ENCODE results near the gene FABP3.
"Not testable (repeated sequence)": the region's sequence is repeated elsewhere in the genome, so short reads cannot be mapped to it uniquely, and the experiment has no call there.

FABP3 gene

GRCh38 chr1:31397360-31398095 is 24.7 kb upstream of the FABP3 start:
- no peak for DNase-seq

- DNase-seq, result no peak
Observed at GRCh38 chr1:31396633-31397351, 23.9 kb upstream of the FABP3 start.

GRCh38 chr1:31394584-31395193 is 21.8 kb upstream of the FABP3 start:
- peak; percentile 94 for DNase-seq

- DNase-seq, result no peak
Observed at GRCh38 chr1:31393463-31393862, 20.6 kb upstream of the FABP3 start.

GRCh38 chr1:31390071-31390470 is 17.2 kb upstream of the FABP3 start:
- no peak for DNase-seq

- DNase-seq, result no peak
Observed at GRCh38 chr1:31389616-31390015, 16.7 kb upstream of the FABP3 start.

- no peak for DNase-seq
Observed at GRCh38 chr1:31387612-31388011, 14.7 kb upstream of the FABP3 start.

GRCh38 chr1:31386576-31387243 is 13.8 kb upstream of the FABP3 start:
- DNase-seq, result not testable (repeated sequence)

GRCh38 chr1:31383967-31384366 is 11.1 kb upstream of the FABP3 start:
- no peak for DNase-seq

GRCh38 chr1:31382379-31382989 is 9.6 kb upstream of the FABP3 start:
- no peak for DNase-seq

GRCh38 chr1:31381394-31382294 is 8.8 kb upstream of the FABP3 start:
- no peak for DNase-seq

- DNase-seq, result no peak
Observed at GRCh38 chr1:31380181-31380580, 7.3 kb upstream of the FABP3 start.

- no peak for DNase-seq
Observed at GRCh38 chr1:31378001-31378400, 5.1 kb upstream of the FABP3 start.

GRCh38 chr1:31377364-31377863 is 4.5 kb upstream of the FABP3 start:
- DNase-seq, result no peak

GRCh38 chr1:31376375-31377134 is 3.7 kb upstream of the FABP3 start:
- DNase-seq, result peak; percentile 33

GRCh38 chr1:31374511-31375196 is 1.8 kb upstream of the FABP3 start:
- DNase-seq, result no peak

- no peak for DNase-seq
Observed at GRCh38 chr1:31373897-31374486, 1.1 kb upstream of the FABP3 start.

- DNase-seq, result no peak
Observed at GRCh38 chr1:31372751-31373055, 173 bp downstream of the FABP3 start.

GRCh38 chr1:31372051-31372450 is 825 bp downstream of the FABP3 start:
- no peak for DNase-seq
